Calu3 (cell line): Measurements from ENCODE around the gene MCC. TPM values are rescaled to one million over a fixed set of nuclear protein-coding genes. Genes with fewer than 3 reads are reported as not detected.

Experiments
- BruUV-seq: library from RNA; stranded (reverse); fragments of 400-500 nt; replicated peaks from 2 replicates; lab custom pipeline; 2021; lab: Mats Ljungman, UMichigan
- CTCF ChIA-PET: fragments of 300-600 bp; sonication (Branson Sonifier 250); formaldehyde crosslinking; loops from one replicate; lab custom pipeline; 2022; ENCODE audit warnings: antibody characterized with exemption; lab: Charles Lee
- DNase-seq: peaks from one replicate; pipeline ENCODE4 v3.0.0; 2022
- H3K27ac Mint-ChIP-seq: one replicate; pipeline ENCODE4 v1.8.0; 2022; ENCODE audit warnings: mixed read lengths; ENCODE audit not compliant: unreplicated experiment
- H3K27me3 Mint-ChIP-seq: one replicate; pipeline ENCODE4 v1.8.0; 2022; ENCODE audit warnings: mixed read lengths; ENCODE audit not compliant: unreplicated experiment
- H3K36me3 Mint-ChIP-seq: one replicate; pipeline ENCODE4 v1.8.0; 2022; ENCODE audit warnings: mild to moderate bottlenecking, moderate library complexity, mixed read lengths; ENCODE audit not compliant: insufficient read depth, unreplicated experiment
- H3K4me1 Mint-ChIP-seq: one replicate; pipeline ENCODE4 v1.8.0; 2022; ENCODE audit warnings: mild to moderate bottlenecking, low read depth, mixed read lengths; ENCODE audit not compliant: unreplicated experiment
- H3K4me3 Mint-ChIP-seq: one replicate; pipeline ENCODE4 v1.8.0; 2022; ENCODE audit warnings: mild to moderate bottlenecking, low read depth, moderate library complexity, mixed read lengths; ENCODE audit not compliant: unreplicated experiment
- H3K9me3 Mint-ChIP-seq: one replicate; pipeline ENCODE4 v1.8.0; 2022; ENCODE audit warnings: low read depth, mixed read lengths; ENCODE audit not compliant: unreplicated experiment
- CTCF ChIP-seq: fragments of 200-600 bp; IDR thresholded peaks from one replicate; pipeline ENCODE4 v1.8.0; 2022; ENCODE audit warnings: antibody characterized with exemption; ENCODE audit not compliant: unreplicated experiment
- intact Hi-C: fragments of 100-400 bp; cut with micrococcal nuclease; formaldehyde crosslinking; loops from one replicate; pipeline ENCODE4 v1.10.0; 2022; ENCODE audit not compliant: unreplicated experiment
- total RNA-seq: library from RNA; stranded (reverse); gene quantifications from 2 replicates; pipeline ENCODE4 v1.2.3, GENCODE V29; 2022

Gene MCC
- total RNA-seq, 1 experiment from 2014 or later, result 2.8 TPM

DNA sequence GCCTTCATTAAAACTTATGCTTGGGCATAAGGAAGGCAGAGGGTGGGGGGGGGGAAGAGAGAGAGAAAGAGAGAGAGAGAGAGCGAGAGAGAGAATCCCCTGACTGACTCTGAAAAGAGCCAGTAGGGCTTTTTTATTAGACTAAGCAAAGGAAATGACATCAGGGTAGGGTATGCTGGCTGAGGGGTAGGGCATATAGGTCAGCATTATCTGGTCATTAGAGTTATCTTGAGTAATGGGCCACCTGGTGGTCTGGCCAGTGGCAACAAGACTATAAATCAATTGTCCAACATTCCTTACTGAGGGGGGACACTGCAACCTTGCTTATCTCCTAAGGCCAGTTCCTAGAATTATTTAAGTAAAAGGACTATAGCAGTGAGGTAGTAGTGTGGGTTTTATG is 120.7 kb downstream of the MCC start:
- Mint-ChIP-seq H3K27ac (no peak overlapping the region), H3K9me3 (peaks cover 19% of the 10 kb centered on the region), H3K27me3 (no peaks in the 10 kb centered on the region), H3K4me1 (peaks cover 10% of the 10 kb centered on the region), H3K36me3 (no peaks in the 10 kb centered on the region), H3K4me3 (no peak overlapping the region)
- BruUV-seq, result no TSS peak
- CTCF ChIA-PET, result interaction anchor here (1.9 kb wide), 1 partner anchor 8 kb away, joined by 3 read pairs; no protein-coding TSS in a partner anchor
- no peak for TF ChIP-seq CTCF
- DNase-seq, result no peak
- intact Hi-C loops, result no loop called here

GRCh38 chr5:113364466-113364865 is 123.8 kb downstream of the MCC start:
- intact Hi-C loops, result no loop called here
- Mint-ChIP-seq H3K9me3 (peaks cover 15% of the 10 kb centered on the region), H3K27me3 (no peaks in the 10 kb centered on the region), H3K4me1 (peaks cover 5% of the 10 kb centered on the region), H3K27ac (no peak overlapping the region), H3K4me3 (no peak overlapping the region), H3K36me3 (no peaks in the 10 kb centered on the region)
- CTCF ChIA-PET, result no interaction called here
- no peak for DNase-seq
- BruUV-seq, result no TSS peak
- TF ChIP-seq CTCF, result no peak

DNA sequence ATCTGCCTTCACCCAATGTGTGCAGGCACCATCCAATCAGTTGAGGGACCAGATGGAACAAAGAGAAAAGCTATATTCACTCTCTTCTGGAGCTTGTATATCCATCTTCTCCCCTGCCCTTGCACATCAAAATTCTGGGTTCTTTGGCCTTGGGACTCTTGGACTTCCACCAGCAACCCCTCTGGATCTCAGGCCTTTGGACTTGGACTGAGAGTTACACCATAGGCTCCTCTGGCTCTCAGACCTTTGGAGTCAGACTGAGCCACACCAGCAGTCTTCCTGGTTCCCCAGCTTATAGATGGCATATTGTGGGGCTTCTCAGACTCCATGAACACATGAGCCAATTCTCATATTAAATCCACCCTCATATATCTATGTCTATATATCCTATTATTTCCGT is 126.6 kb downstream of the MCC start:
- BruUV-seq, result no TSS peak

DNA sequence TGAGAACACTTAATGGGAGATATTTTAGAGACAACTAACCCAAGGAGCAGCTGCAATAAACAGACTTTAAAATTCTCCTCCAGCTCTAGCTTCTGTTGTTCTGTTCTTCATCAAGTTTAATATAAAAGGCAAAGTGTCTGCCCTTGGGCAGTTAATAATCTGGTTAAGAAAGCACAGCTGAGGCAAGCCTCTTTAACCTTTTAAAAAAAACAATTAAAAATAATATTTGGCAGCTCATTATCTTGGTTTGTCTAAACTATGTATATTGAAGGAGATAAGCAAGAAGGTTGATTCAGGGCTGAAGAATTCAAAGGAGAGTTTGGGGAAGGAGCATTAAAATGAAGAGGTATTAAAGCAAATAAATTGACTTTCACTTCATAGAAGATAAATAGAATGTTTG is 128.8 kb downstream of the MCC start:
- H3K27me3 Mint-ChIP-seq, result no peaks in the 10 kb centered on the region
- peaks cover 22% of the 10 kb centered on the region for H3K4me1 Mint-ChIP-seq
- intact Hi-C loops, result no loop called here
- no peak overlapping the region for H3K4me3 Mint-ChIP-seq
- BruUV-seq, result no TSS peak
- CTCF ChIA-PET, result no interaction called here
- H3K9me3 Mint-ChIP-seq, result peaks cover 3% of the 10 kb centered on the region
- DNase-seq, result no peak
- no peak for TF ChIP-seq CTCF
- H3K27ac Mint-ChIP-seq, result no peak overlapping the region
- H3K36me3 Mint-ChIP-seq, result no peaks in the 10 kb centered on the region

More for the DNA sequence above, 126.6 kb downstream of the MCC start:
- H3K27ac Mint-ChIP-seq, result no peak overlapping the region
- intact Hi-C loops, result no loop called here
- TF ChIP-seq CTCF, result no peak
- no peak for DNase-seq
- H3K4me3 Mint-ChIP-seq, result no peak overlapping the region
- CTCF ChIA-PET, result no interaction called here
- H3K27me3 Mint-ChIP-seq, result no peaks in the 10 kb centered on the region
- H3K36me3 Mint-ChIP-seq, result no peaks in the 10 kb centered on the region
- H3K4me1 Mint-ChIP-seq, result peaks cover 22% of the 10 kb centered on the region
- peaks cover 14% of the 10 kb centered on the region for H3K9me3 Mint-ChIP-seq
